WI38 (cell line): ENCODE results near the gene ACTA1.

Source experiments
- H3K4me3 ChIP-seq: 2 replicates; pipeline ENCODE4 v1.5.1; 2011; ENCODE audit warnings: low read depth, mild to moderate bottlenecking, control low read depth, low read length
- CTCF ChIP-seq: IDR thresholded peaks from 2 replicates; pipeline ENCODE4 v1.5.1; 2012; ENCODE audit warnings: low read depth, mild to moderate bottlenecking, control low read depth, low read length

Gene ACTA1

GRCh38 chr1:229445828-229446227, 11.9 kb upstream of the ACTA1 start:
- no peak for TF ChIP-seq CTCF
- H3K4me3 ChIP-seq, result no peak overlapping the region

- H3K4me3 ChIP-seq, result no peak overlapping the region
- TF ChIP-seq CTCF, result no peak
Observed at GRCh38 chr1:229440851-229441537, 7.1 kb upstream of the ACTA1 start.

DNA sequence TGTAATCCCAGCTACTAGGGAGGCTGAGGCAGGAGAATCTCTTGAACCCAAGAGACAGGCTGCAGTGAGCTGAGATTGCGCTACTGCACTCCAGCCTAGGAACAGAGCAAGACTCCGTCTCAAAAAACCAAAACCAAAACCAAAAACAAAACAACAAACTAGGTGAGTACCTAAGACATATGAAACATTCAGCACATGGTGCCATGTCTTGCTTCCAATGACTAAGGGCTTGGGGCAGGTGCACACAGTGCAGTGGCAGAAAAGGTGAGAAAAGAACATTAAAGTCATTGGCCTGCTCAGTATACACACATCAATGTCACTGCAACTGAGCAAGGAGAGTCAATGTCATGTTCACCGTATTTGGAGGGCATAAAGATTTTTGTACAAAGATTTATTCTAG, 4.1 kb upstream of the ACTA1 start:
- no peak for TF ChIP-seq CTCF
- H3K4me3 ChIP-seq, result no peak overlapping the region

DNA sequence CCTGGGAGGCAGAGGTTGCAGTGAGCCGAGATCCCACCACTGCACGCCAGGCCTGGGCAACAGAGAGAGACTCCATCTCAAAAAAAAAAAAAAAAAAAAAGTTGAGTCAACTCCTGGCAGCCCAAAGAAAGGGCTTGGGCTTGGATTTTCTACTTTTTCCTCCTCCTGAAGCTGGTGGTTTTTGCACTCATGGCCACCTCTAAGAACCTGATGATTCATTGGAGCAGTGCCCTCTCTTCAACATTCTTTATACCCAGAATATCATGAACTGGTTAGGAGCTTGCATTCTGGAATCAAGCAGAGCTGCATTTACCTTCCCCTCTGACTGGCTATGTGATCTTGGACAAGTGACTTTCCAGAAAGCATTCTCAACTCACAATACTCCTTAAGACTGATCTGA, 3.5 kb upstream of the ACTA1 start:
- no peak overlapping the region for H3K4me3 ChIP-seq
- no peak for TF ChIP-seq CTCF

DNA sequence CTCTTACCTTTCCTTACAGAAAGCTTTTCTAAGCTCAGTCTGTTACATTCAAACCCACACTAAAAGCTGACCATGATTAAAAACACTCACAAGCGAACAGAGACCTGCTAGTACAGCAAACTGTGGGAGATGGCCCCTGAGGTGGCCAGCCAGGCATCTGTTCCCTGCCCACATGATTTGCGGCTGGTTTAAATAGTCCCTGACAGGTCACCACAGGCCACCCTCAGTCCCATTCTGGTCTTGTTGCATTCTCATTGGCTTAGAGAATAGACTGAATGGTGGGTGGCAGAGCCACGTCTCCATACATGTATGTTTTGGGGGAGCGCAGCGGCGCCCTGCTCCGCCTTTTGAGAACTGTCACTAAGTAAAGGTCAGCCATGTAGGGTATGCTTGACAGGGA, 2.3 kb upstream of the ACTA1 start:
- no peak overlapping the region for H3K4me3 ChIP-seq
- TF ChIP-seq CTCF, result no peak

DNA sequence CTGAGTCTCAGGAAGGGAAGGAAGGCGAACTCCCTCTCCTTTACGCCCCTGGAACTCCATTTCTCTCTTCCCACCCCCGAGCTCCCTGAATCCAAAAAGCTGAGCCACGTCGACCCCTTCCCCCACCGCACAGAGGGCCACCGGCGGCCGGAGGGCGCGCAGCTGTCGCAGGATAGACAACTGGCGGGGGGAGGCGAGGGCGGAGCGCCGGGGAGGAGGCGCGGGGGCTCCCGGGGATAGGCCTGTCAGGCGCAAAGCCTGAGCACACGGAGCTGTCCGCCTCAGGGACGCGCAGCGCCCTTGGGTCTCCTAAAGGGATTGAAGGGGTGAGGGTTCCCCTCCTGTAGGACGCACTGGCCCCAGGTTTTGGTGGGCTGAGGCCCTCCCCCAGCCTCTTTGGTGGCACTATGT, 752 bp upstream of the ACTA1 start:
- H3K4me3 ChIP-seq, result no peak overlapping the region
- TF ChIP-seq CTCF, result no peak

- no peak for TF ChIP-seq CTCF
Observed at GRCh38 chr1:229433364-229434004, 410 bp downstream of the ACTA1 start.

More at GRCh38 chr1:229433364-229434004, 410 bp downstream of the ACTA1 start:
- H3K4me3 ChIP-seq, result no peak overlapping the region
